ENCODE results near the gene UHMK1.
"Not testable (repeated sequence)": the region's sequence is repeated elsewhere in the genome, so short reads cannot be mapped to it uniquely, and the experiment has no call there.

The UHMK1 gene

GRCh38 chr1:162488219-162488618 lies 9.4 kb upstream of the UHMK1 start:
- TF ChIP-seq ZNF274 (IDR thresholded peaks at IDR 0.05; ENCODE audit: low read depth, low read length) (no peak), SUZ12 (IDR thresholded peaks at IDR 0.05; ENCODE audit: extremely low read depth, insufficient read depth, insufficient read length) (no peak), YY1 (IDR thresholded peaks at IDR 0.05; ENCODE audit: insufficient read depth, insufficient read length) (no peak)
- Histone ChIP-seq H3K9me3 (ENCODE audit: insufficient read depth, low read length) (no peaks in the 10 kb centered on the region), H3K4me1 (ENCODE audit: insufficient read depth, insufficient read length) (no peaks in the 10 kb centered on the region)

DNA sequence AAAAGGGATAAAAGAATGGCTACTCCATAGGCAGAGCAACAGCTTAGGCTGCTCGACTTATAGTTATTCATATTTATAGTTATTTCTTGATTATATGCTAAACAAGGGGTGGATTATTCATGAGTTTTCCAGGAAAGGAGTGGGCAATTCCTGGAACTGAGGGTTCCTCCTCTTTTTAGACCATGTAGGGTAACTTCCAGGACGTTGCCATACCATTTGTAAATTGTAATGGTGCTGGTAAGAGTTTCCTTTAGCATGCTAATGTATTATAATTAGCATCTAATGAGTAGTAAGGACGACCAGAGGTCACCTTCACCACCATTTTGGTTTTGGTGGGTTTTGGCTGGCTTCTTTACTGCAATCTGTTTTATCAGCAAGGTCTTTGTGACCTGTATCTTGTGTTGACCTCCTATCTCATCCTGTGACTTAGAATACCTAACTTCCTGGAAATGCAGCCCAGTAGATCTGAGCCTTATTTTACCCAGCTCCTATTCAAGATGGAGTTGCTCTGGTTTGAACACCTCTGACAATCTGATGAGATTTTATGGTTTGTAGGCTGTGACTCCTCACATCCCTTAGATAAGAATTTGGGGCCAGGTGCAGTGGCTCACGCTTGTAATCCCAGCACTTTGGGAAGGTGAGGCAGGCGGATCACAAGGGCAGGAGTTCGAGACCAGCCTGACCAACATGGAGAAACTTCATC lies 1.9 kb upstream of the UHMK1 start:
- H3K36me3 ChIP-seq (ENCODE audit: insufficient read depth, insufficient read length, low read length), result peaks cover 16% of the 10 kb centered on the region
- H3K4me1 ChIP-seq (ENCODE audit: insufficient read depth, insufficient read length); H3K9ac ChIP-seq (ENCODE audit: insufficient read length, low read depth); H3K27me3 ChIP-seq (ENCODE audit: insufficient read depth, insufficient read length); H3K4me3 ChIP-seq (ENCODE audit: insufficient read length, low read depth); H3K9me3 ChIP-seq (ENCODE audit: insufficient read depth, low read length); DNase-seq (ENCODE audit: low read depth, low spot score): not testable (repeated sequence)

More at GRCh38 chr1:162488219-162488618, 9.4 kb upstream of the UHMK1 start:
- Histone ChIP-seq H3K9ac (ENCODE audit: insufficient read length, low read depth) (no peak overlapping the region), H3K27me3 (ENCODE audit: insufficient read depth, insufficient read length) (no peaks in the 10 kb centered on the region), H3K36me3 (ENCODE audit: insufficient read depth, insufficient read length, low read length) (no peaks in the 10 kb centered on the region), H3K4me3 (ENCODE audit: insufficient read length, low read depth) (no peak overlapping the region)
- DNase-seq (ENCODE audit: low read depth, low spot score), result no peak

DNA sequence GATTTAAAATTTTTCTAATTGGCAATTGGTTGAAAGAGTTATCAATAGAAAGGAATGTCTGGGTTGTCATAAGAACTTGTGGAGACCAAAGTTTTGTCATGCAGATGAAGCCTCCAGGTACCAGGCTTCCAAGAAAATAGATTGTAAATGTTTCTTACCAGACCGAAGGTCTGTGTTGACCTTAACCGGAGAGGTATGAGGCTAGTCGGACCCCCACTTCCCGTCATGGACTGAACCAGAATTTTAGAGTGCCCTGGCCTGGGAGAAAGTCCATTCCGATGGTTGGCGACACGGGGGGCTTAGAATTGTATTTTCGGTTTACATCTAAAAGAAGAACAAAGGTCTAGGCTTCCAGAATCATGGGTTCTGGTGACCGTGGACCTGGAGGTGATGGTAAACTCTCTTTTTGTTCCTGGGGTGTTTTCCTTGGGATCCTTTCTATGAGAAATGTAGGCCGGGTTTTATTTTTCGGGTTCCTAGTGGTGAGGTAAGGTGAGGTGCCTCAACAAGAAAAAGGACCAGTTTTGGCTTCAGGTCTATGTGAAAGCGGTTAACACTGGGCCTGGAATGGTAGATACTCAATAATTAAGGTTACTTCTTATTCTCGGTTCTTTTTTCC lies 405 bp upstream of the UHMK1 start:
- H3K27me3 ChIP-seq (ENCODE audit: insufficient read depth, insufficient read length), result no peaks in the 10 kb centered on the region
- H3K4me1 ChIP-seq (ENCODE audit: insufficient read depth, insufficient read length), result no peaks in the 10 kb centered on the region
- no peak for DNase-seq (ENCODE audit: low read depth, low spot score)
- peak overlapping the region; percentile 97 for H3K4me3 ChIP-seq (ENCODE audit: insufficient read length, low read depth)
- TF ChIP-seq SUZ12 (IDR thresholded peaks at IDR 0.05; ENCODE audit: extremely low read depth, insufficient read depth, insufficient read length) (no peak), YY1 (IDR thresholded peaks at IDR 0.05; ENCODE audit: insufficient read depth, insufficient read length) (no peak)
- peaks cover 31% of the 10 kb centered on the region for H3K36me3 ChIP-seq (ENCODE audit: insufficient read depth, insufficient read length, low read length)
- H3K9me3 ChIP-seq (ENCODE audit: insufficient read depth, low read length), result no peaks in the 10 kb centered on the region
- peak overlapping the region; percentile 99 for H3K9ac ChIP-seq (ENCODE audit: insufficient read length, low read depth)

DNA sequence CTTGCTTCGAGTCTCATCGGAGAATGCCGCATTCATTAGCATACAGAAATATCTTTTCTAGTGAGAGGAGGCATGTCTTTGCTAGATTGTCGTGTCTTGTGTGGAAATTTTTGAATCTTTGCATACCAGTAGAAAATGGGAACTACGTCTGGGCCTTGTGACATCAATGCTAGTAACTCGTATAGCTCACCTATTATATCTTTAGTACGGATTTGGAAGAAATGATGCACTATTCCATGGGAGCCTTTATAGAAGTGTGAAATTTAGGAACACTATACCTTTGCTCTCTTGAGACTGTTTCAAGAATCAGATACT lies 835 bp downstream of the UHMK1 start:
- peak overlapping the region; percentile 99 for H3K9ac ChIP-seq (ENCODE audit: insufficient read length, low read depth)
- DNase-seq (ENCODE audit: low read depth, low spot score), result no peak
- no peaks in the 10 kb centered on the region for H3K9me3 ChIP-seq (ENCODE audit: insufficient read depth, low read length)
- TF ChIP-seq YY1 (IDR thresholded peaks at IDR 0.05; ENCODE audit: insufficient read depth, insufficient read length) (no peak), SUZ12 (IDR thresholded peaks at IDR 0.05; ENCODE audit: extremely low read depth, insufficient read depth, insufficient read length) (no peak), ZNF274 (IDR thresholded peaks at IDR 0.05; ENCODE audit: low read depth, low read length) (no peak)
- H3K27me3 ChIP-seq (ENCODE audit: insufficient read depth, insufficient read length), result no peaks in the 10 kb centered on the region
- no peaks in the 10 kb centered on the region for H3K4me1 ChIP-seq (ENCODE audit: insufficient read depth, insufficient read length)
- H3K36me3 ChIP-seq (ENCODE audit: insufficient read depth, insufficient read length, low read length), result peaks cover 44% of the 10 kb centered on the region
- H3K4me3 ChIP-seq (ENCODE audit: insufficient read length, low read depth), result peak overlapping the region; percentile 97

DNA sequence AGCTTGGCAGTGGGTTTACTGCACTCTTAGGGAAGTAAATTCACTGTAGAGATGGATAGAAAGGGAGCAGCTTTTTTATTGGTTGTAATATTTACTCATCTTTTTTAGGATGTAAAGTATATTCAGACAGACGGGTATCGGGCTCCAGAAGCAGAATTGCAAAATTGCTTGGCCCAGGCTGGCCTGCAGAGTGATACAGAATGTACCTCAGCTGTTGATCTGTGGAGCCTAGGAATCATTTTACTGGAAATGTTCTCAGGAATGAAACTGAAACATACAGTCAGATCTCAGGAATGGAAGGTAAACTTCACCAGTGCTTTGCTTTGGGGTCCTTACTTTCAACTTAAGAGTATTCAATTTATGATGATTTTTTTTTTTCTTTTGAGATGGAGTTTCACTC lies 3.2 kb downstream of the UHMK1 start:
- no peak for TF ChIP-seq SUZ12 (IDR thresholded peaks at IDR 0.05; ENCODE audit: extremely low read depth, insufficient read depth, insufficient read length)
- no peak for TF ChIP-seq YY1 (IDR thresholded peaks at IDR 0.05; ENCODE audit: insufficient read depth, insufficient read length)
- TF ChIP-seq ZNF274 (IDR thresholded peaks at IDR 0.05; ENCODE audit: low read depth, low read length), result no peak
- DNase-seq (ENCODE audit: low read depth, low spot score), result no peak
- Histone ChIP-seq H3K27me3 (ENCODE audit: insufficient read depth, insufficient read length) (no peaks in the 10 kb centered on the region), H3K9me3 (ENCODE audit: insufficient read depth, low read length) (no peaks in the 10 kb centered on the region), H3K4me1 (ENCODE audit: insufficient read depth, insufficient read length) (no peaks in the 10 kb centered on the region), H3K9ac (ENCODE audit: insufficient read length, low read depth) (no peak overlapping the region), H3K4me3 (ENCODE audit: insufficient read length, low read depth) (no peak overlapping the region), H3K36me3 (ENCODE audit: insufficient read depth, insufficient read length, low read length) (peaks cover 65% of the 10 kb centered on the region)

GRCh38 chr1:162502077-162502476 lies 4.5 kb downstream of the UHMK1 start:
- Histone ChIP-seq H3K4me3 (ENCODE audit: insufficient read length, low read depth) (no peak overlapping the region), H3K36me3 (ENCODE audit: insufficient read depth, insufficient read length, low read length) (peaks cover 77% of the 10 kb centered on the region), H3K9ac (ENCODE audit: insufficient read length, low read depth) (no peak overlapping the region), H3K9me3 (ENCODE audit: insufficient read depth, low read length) (no peaks in the 10 kb centered on the region), H3K4me1 (ENCODE audit: insufficient read depth, insufficient read length) (no peaks in the 10 kb centered on the region), H3K27me3 (ENCODE audit: insufficient read depth, insufficient read length) (no peaks in the 10 kb centered on the region)
- TF ChIP-seq SUZ12 (IDR thresholded peaks at IDR 0.05; ENCODE audit: extremely low read depth, insufficient read depth, insufficient read length) (no peak), ZNF274 (IDR thresholded peaks at IDR 0.05; ENCODE audit: low read depth, low read length) (no peak), YY1 (IDR thresholded peaks at IDR 0.05; ENCODE audit: insufficient read depth, insufficient read length) (no peak)
- DNase-seq (ENCODE audit: low read depth, low spot score), result no peak

GRCh38 chr1:162502928-162503327 lies 5.3 kb downstream of the UHMK1 start:
- H3K9me3 ChIP-seq (ENCODE audit: insufficient read depth, low read length), result no peaks in the 10 kb centered on the region
- H3K4me1 ChIP-seq (ENCODE audit: insufficient read depth, insufficient read length), result no peaks in the 10 kb centered on the region
- H3K36me3 ChIP-seq (ENCODE audit: insufficient read depth, insufficient read length, low read length), result peaks cover 81% of the 10 kb centered on the region
- H3K4me3 ChIP-seq (ENCODE audit: insufficient read length, low read depth), result no peak overlapping the region
- TF ChIP-seq ZNF274 (IDR thresholded peaks at IDR 0.05; ENCODE audit: low read depth, low read length) (no peak), SUZ12 (IDR thresholded peaks at IDR 0.05; ENCODE audit: extremely low read depth, insufficient read depth, insufficient read length) (no peak), YY1 (IDR thresholded peaks at IDR 0.05; ENCODE audit: insufficient read depth, insufficient read length) (no peak)
- no peaks in the 10 kb centered on the region for H3K27me3 ChIP-seq (ENCODE audit: insufficient read depth, insufficient read length)
- H3K9ac ChIP-seq (ENCODE audit: insufficient read length, low read depth), result no peak overlapping the region
- DNase-seq (ENCODE audit: low read depth, low spot score), result no peak
